Keratinocyte (primary cell): ENCODE data around the gene SCAF8.

Experiments used
- EZH2 ChIP-seq: IDR thresholded peaks from one replicate; pipeline ENCODE4 v1.6.1; 2012; ENCODE audit warnings: inconsistent platforms, mild to moderate bottlenecking, low read length, moderate library complexity
- TF ChIP-seq, protein P1 (sequence below), 3 experiments: IDR thresholded peaks in 1 of 3; conservative IDR thresholded peaks in 1 of 3; optimal IDR thresholded peaks in 1 of 3; 2 replicates in 2 of 3; 3 replicates in 1 of 3; pipeline versions ENCODE3 to v1.5.1; 2011; ENCODE audit warnings: low read length in 3 of 3, mild to moderate bottlenecking in 3 of 3, moderate library complexity in 2 of 3, control low read depth in 1 of 3, inconsistent platforms in 1 of 3; ENCODE audit not compliant: insufficient read depth in 2 of 3; ENCODE audit errors: extremely low read depth in 1 of 3

DNA sequence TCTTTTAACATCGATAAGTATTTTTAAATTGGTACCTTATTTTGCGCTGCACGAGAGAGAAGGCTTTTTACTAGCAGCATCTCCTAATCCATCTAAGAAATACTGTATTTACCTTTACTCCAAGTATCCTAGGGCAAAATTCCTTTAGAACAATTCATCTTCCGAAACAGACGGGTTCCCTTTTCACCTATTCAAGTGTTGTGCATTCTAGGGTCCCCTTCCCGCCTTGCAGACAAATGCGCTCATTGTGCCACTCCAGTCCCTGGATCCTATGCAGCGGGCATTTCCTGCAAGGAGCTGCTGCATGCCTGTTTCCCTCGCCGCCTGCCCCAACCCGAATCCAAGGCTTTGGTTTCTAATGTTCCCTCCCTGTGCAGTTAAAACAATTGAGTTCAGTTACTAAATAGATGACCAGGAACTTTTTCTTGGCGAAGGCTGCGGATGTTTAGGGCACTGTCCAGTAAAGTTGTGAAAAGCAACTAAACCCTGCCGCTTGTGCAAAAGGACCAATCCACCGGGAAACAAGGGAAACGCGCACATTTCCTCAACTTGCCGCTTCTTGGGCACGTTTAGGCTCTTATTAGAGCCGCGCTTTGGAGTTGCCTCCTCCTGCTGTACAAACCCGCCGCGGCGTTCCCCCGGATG is 556 bp upstream of the SCAF8 start:
- no peak for TF ChIP-seq EZH2
- TF ChIP-seq, protein P1, sequence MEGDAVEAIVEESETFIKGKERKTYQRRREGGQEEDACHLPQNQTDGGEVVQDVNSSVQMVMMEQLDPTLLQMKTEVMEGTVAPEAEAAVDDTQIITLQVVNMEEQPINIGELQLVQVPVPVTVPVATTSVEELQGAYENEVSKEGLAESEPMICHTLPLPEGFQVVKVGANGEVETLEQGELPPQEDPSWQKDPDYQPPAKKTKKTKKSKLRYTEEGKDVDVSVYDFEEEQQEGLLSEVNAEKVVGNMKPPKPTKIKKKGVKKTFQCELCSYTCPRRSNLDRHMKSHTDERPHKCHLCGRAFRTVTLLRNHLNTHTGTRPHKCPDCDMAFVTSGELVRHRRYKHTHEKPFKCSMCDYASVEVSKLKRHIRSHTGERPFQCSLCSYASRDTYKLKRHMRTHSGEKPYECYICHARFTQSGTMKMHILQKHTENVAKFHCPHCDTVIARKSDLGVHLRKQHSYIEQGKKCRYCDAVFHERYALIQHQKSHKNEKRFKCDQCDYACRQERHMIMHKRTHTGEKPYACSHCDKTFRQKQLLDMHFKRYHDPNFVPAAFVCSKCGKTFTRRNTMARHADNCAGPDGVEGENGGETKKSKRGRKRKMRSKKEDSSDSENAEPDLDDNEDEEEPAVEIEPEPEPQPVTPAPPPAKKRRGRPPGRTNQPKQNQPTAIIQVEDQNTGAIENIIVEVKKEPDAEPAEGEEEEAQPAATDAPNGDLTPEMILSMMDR (optimal IDR thresholded peaks at IDR 0.05 in 1 of 3, IDR thresholded peaks at IDR 0.05 in 1 of 3, conservative IDR thresholded peaks at IDR 0.05 in 1 of 3; ENCODE audit: extremely low read depth in 1 of 3, insufficient read depth in 2 of 3, low read length in 3 of 3), result no peak
